Measurements from ENCODE around the gene TMEM272. TPM values are rescaled to one million over a fixed set of nuclear protein-coding genes. Genes with fewer than 3 reads are reported as not detected.

The TMEM272 gene
- total RNA-seq, 3 donors from 2014 or later (not counting 1 experiment from before 2014, with no cell fraction given): 0.08 TPM; not detected in 2

GRCh38 chr13:51807041-51807440 is 37.9 kb downstream of the TMEM272 start:
- Mint-ChIP-seq H3K27ac (peak overlapping the region; percentile 91 to 99), H3K9me3 (no peaks in the 10 kb centered on the region), H3K36me3 (no peaks in the 10 kb centered on the region), H3K4me1 (peaks cover 35 to 39% of the 10 kb centered on the region in 2 donors), H3K4me3 (no peak overlapping the region), H3K27me3 (ENCODE audit: low read depth in 2 of 2) (peaks cover 0 to 1% of the 10 kb centered on the region in 2 donors)
- no peak for ATAC-seq
- no peak overlapping the region for H3K4me3 ChIP-seq (ENCODE audit: low read length)
- H3K9me3 ChIP-seq (ENCODE audit: control insufficient read depth, insufficient read depth, low read length): no peaks in the 10 kb centered on the region
- peaks cover 35% of the 10 kb centered on the region for H3K4me1 ChIP-seq (ENCODE audit: control insufficient read depth, insufficient read depth, low read length)
- H3K27ac ChIP-seq (ENCODE audit: low read length): no peak overlapping the region
- TF ChIP-seq, protein P1, sequence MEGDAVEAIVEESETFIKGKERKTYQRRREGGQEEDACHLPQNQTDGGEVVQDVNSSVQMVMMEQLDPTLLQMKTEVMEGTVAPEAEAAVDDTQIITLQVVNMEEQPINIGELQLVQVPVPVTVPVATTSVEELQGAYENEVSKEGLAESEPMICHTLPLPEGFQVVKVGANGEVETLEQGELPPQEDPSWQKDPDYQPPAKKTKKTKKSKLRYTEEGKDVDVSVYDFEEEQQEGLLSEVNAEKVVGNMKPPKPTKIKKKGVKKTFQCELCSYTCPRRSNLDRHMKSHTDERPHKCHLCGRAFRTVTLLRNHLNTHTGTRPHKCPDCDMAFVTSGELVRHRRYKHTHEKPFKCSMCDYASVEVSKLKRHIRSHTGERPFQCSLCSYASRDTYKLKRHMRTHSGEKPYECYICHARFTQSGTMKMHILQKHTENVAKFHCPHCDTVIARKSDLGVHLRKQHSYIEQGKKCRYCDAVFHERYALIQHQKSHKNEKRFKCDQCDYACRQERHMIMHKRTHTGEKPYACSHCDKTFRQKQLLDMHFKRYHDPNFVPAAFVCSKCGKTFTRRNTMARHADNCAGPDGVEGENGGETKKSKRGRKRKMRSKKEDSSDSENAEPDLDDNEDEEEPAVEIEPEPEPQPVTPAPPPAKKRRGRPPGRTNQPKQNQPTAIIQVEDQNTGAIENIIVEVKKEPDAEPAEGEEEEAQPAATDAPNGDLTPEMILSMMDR (IDR thresholded peaks at IDR 0.05): no peak
- no peaks in the 10 kb centered on the region for H3K36me3 ChIP-seq (ENCODE audit: control insufficient read depth, insufficient read depth, low read length)
- intact Hi-C loops (cut with micrococcal nuclease): no loop called here
- H3K27me3 ChIP-seq (ENCODE audit: control insufficient read depth, insufficient read depth, low read length): no peaks in the 10 kb centered on the region
- no peak for DNase-seq
- 97% methylated on average over 5 of the region's 5 CpGs for WGBS (ENCODE audit: insufficient coverage)

GRCh38 chr13:51806566-51806965 is 38.4 kb downstream of the TMEM272 start:
- no peaks in the 10 kb centered on the region for H3K9me3 ChIP-seq (ENCODE audit: control insufficient read depth, insufficient read depth, low read length)
- H3K4me1 Mint-ChIP-seq: peaks cover 35 to 37% of the 10 kb centered on the region in 2 donors
- DNase-seq: peak in 1 of 2 donors; percentile 61
- TF ChIP-seq, protein P1 (IDR thresholded peaks at IDR 0.05): no peak
- 81% methylated on average over 2 of the region's 2 CpGs for WGBS (ENCODE audit: insufficient coverage)
- no peak overlapping the region for H3K4me3 ChIP-seq (ENCODE audit: low read length)
- H3K27ac Mint-ChIP-seq: peak overlapping the region; percentile 91 to 99
- intact Hi-C loops (cut with micrococcal nuclease): no loop called here
- no peaks in the 10 kb centered on the region for H3K27me3 ChIP-seq (ENCODE audit: control insufficient read depth, insufficient read depth, low read length)
- H3K4me1 ChIP-seq (ENCODE audit: control insufficient read depth, insufficient read depth, low read length): peaks cover 35% of the 10 kb centered on the region
- no peak for ATAC-seq
- H3K9me3 Mint-ChIP-seq: no peaks in the 10 kb centered on the region
- no peak overlapping the region for H3K27ac ChIP-seq (ENCODE audit: low read length)
- H3K27me3 Mint-ChIP-seq (ENCODE audit: low read depth in 2 of 2): peaks cover 0 to 4% of the 10 kb centered on the region in 2 donors
- no peaks in the 10 kb centered on the region for H3K36me3 Mint-ChIP-seq
- H3K4me3 Mint-ChIP-seq: no peak overlapping the region
- no peaks in the 10 kb centered on the region for H3K36me3 ChIP-seq (ENCODE audit: control insufficient read depth, insufficient read depth, low read length)

DNA sequence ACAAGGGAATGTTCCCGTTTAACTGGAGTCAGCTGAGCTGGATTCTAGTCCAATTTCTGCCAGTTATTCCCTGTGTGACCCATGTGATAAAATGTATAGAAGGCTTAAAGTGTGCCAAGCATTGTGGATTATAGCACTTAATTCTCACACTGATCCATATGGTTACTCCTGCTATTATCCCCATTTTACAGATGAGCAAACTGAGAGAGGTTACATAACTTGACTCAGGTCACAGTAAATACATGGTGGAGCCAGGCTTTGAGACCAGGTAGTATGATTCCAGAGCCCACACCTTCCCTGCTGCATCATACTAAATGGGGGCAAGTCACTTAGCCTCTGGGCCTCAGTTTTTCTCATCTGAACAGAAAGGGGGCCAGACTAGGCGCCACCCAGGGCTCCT is 39.1 kb downstream of the TMEM272 start:
- ATAC-seq (no peak), DNase-seq (no peak)
- H3K9me3 ChIP-seq (ENCODE audit: control insufficient read depth, insufficient read depth, low read length): no peaks in the 10 kb centered on the region
- Mint-ChIP-seq H3K4me1 (peaks cover 34 to 35% of the 10 kb centered on the region in 2 donors), H3K9me3 (no peaks in the 10 kb centered on the region), H3K27me3 (ENCODE audit: low read depth in 2 of 2) (peaks cover 0 to 4% of the 10 kb centered on the region in 2 donors), H3K27ac (peak overlapping the region; percentile 91 to 99), H3K4me3 (no peak overlapping the region), H3K36me3 (no peaks in the 10 kb centered on the region)
- H3K27me3 ChIP-seq (ENCODE audit: control insufficient read depth, insufficient read depth, low read length): no peaks in the 10 kb centered on the region
- H3K4me3 ChIP-seq (ENCODE audit: low read length): no peak overlapping the region
- 100% methylated on average over 1 of the region's 2 CpGs for WGBS (ENCODE audit: insufficient coverage)
- no peak overlapping the region for H3K27ac ChIP-seq (ENCODE audit: low read length)
- H3K36me3 ChIP-seq (ENCODE audit: control insufficient read depth, insufficient read depth, low read length): no peaks in the 10 kb centered on the region
- TF ChIP-seq, protein P1 (IDR thresholded peaks at IDR 0.05): no peak
- intact Hi-C loops (cut with micrococcal nuclease): no loop called here
- H3K4me1 ChIP-seq (ENCODE audit: control insufficient read depth, insufficient read depth, low read length): peaks cover 29% of the 10 kb centered on the region

DNA sequence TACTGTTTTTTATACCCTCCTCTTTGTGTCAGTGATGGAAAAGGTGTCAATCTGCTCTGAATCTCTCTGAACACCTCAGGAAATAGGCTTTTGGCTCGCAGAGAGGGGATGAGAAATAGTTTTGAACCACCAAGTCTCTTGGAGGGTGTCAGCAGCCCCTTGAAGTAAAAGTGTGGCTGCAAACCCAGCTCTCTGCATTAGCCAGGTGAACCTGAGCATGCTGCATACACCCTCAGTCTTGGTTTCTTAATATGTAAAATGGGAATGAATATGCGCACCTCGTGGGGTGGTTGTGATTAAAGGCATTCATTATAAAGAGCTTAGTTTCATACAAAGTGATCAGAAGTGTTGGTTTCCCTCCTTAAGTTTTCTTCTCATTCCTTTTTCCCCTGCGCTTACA is 39.7 kb downstream of the TMEM272 start:
- TF ChIP-seq, protein P1 (IDR thresholded peaks at IDR 0.05): no peak
- Histone ChIP-seq H3K9me3 (ENCODE audit: control insufficient read depth, insufficient read depth, low read length) (no peaks in the 10 kb centered on the region), H3K27me3 (ENCODE audit: control insufficient read depth, insufficient read depth, low read length) (no peaks in the 10 kb centered on the region), H3K36me3 (ENCODE audit: control insufficient read depth, insufficient read depth, low read length) (no peaks in the 10 kb centered on the region), H3K4me3 (ENCODE audit: low read length) (no peak overlapping the region), H3K4me1 (ENCODE audit: control insufficient read depth, insufficient read depth, low read length) (peaks cover 27% of the 10 kb centered on the region), H3K27ac (ENCODE audit: low read length) (peak overlapping the region; percentile 97)
- DNase-seq: peak in 1 of 2 donors; percentile 36
- no peaks in the 10 kb centered on the region for H3K36me3 Mint-ChIP-seq
- 73% methylated on average over 1 of the region's 4 CpGs for WGBS (ENCODE audit: insufficient coverage)
- H3K9me3 Mint-ChIP-seq: no peaks in the 10 kb centered on the region
- H3K4me1 Mint-ChIP-seq: peaks cover 34 to 35% of the 10 kb centered on the region in 2 donors
- ATAC-seq: no peak
- H3K4me3 Mint-ChIP-seq: peak overlapping the region; percentile 90
- H3K27me3 Mint-ChIP-seq (ENCODE audit: low read depth in 2 of 2): peaks cover 0 to 4% of the 10 kb centered on the region in 2 donors
- H3K27ac Mint-ChIP-seq: peak overlapping the region; percentile 91 to 99
- intact Hi-C loops (cut with micrococcal nuclease): no loop called here
